Measurements from ENCODE around the gene RTL9.

- TF ChIP-seq CTCF (IDR thresholded peaks at IDR 0.05) (no peak), POLR2A (IDR thresholded peaks at IDR 0.05) (no peak)
Measured at GRCh38 chrX:110316351-110317060, 42.1 kb upstream of the RTL9 start.

Measured in lower leg skin (tissue), 3 donors.